B cell (primary cell): ENCODE data around the gene USP17L28. TPM values are rescaled to one million over a fixed set of nuclear protein-coding genes. Genes with fewer than 3 reads are reported as not detected.
"Not testable (repeated sequence)": the region's sequence is repeated elsewhere in the genome, so short reads cannot be mapped to it uniquely, and the experiment has no call there.

Source experiments
- ATAC-seq: fragments of 200-7000 bp; cut with Tn5 transposase; one replicate; pipeline ENCODE4 v1.10.0; 2021; ENCODE audit warnings: low read depth, mild to moderate bottlenecking, moderate number of reproducible peaks, moderate library complexity
- CTCF ChIA-PET: fragments of 350-600 bp; sonication (Branson Sonifier 250); formaldehyde crosslinking; loops from one replicate; lab custom pipeline; 2021; ENCODE audit warnings: antibody characterized with exemption, inconsistent platforms; lab: Charles Lee
- POLR2A ChIA-PET: fragments of 350-600 bp; sonication (Branson Sonifier 250); formaldehyde crosslinking; loops from one replicate; lab custom pipeline; 2021; ENCODE audit warnings: antibody characterized with exemption; lab: Charles Lee
- DNase-seq: peaks from one replicate; pipeline ENCODE4 v3.0.0; 2013
- H2AFZ ChIP-seq: 2 replicates; pipeline ENCODE4 v1.6.1; 2012; ENCODE audit warnings: mild to moderate bottlenecking, low read depth, low read length; ENCODE audit not compliant: insufficient read depth, poor library complexity, severe bottlenecking
- H3K27ac ChIP-seq, 2 donors: 1 replicate in 1 of 2; 2 replicates in 1 of 2; pipeline ENCODE4 v1.5.1; 2012 to 2013; ENCODE audit warnings: low read length in 2 of 2, mild to moderate bottlenecking in 2 of 2, moderate library complexity in 1 of 2
- H3K27me3 ChIP-seq, 4 experiments: fragments of 200-600 bp in 1 of 4; sonication (generic) in 1 of 4; replicated peaks in 1 of 4; 1 replicate in 2 of 4; 2 replicates in 2 of 4; pipeline versions ENCODE4 v1.6.1 to v1.7.0; 2013 to 2016; ENCODE audit warnings: low read length in 3 of 4, mild to moderate bottlenecking in 2 of 4, mixed read lengths in 1 of 4, moderate library complexity in 1 of 4; ENCODE audit not compliant: insufficient read depth in 4 of 4, control insufficient read depth in 3 of 4; ENCODE audit errors: control extremely low read depth in 1 of 4
- H3K36me3 ChIP-seq, 2 experiments: replicated peaks in 1 of 2; 1 replicate in 1 of 2; 2 replicates in 1 of 2; pipeline versions ENCODE4 v1.6.1 to v1.7.1; 2013; ENCODE audit warnings: low read length in 1 of 2; ENCODE audit not compliant: insufficient read depth in 2 of 2, control insufficient read depth in 1 of 2; ENCODE audit errors: control extremely low read depth in 1 of 2, extremely low read depth in 1 of 2
- H3K4me1 ChIP-seq, 2 donors: fragments of 200-600 bp in 1 of 2; sonication (generic) in 1 of 2; 1 replicate in 1 of 2; 2 replicates in 1 of 2; pipeline versions ENCODE4 v1.5.1 to v1.6.1; 2013 to 2017; ENCODE audit warnings: low read length in 2 of 2; ENCODE audit not compliant: control insufficient read depth in 2 of 2, insufficient read depth in 2 of 2
- H3K4me2 ChIP-seq: replicated peaks from 2 replicates; pipeline ENCODE3; 2012; ENCODE audit warnings: mild to moderate bottlenecking, low read depth, low read length; ENCODE audit not compliant: poor library complexity, severe bottlenecking
- H3K4me3 ChIP-seq, 5 experiments: fragments of 200-600 bp in 1 of 5; sonication (generic) in 1 of 5; 1 replicate in 3 of 5; 2 replicates in 2 of 5; pipeline versions ENCODE4 v1.5.1 to v1.7.0; 2011 to 2016; ENCODE audit warnings: low read length in 4 of 5, mild to moderate bottlenecking in 4 of 5, low read depth in 2 of 5, control low read depth in 1 of 5, moderate library complexity in 1 of 5; ENCODE audit not compliant: insufficient read depth in 1 of 5; ENCODE audit errors: control extremely low read depth in 1 of 5, extremely low read depth in 1 of 5
- H3K79me2 ChIP-seq: fragments of 200-600 bp; sonication (generic); one replicate; pipeline ENCODE4 v1.6.0; 2016; ENCODE audit warnings: low read length; ENCODE audit not compliant: control insufficient read depth, insufficient read depth
- H3K9ac ChIP-seq: fragments of 200-600 bp; sonication (generic); 2 replicates; pipeline ENCODE4 v1.6.1; 2017; ENCODE audit warnings: mild to moderate bottlenecking, low read length, moderate library complexity
- H3K9me3 ChIP-seq, 3 donors: one replicate each; pipeline versions ENCODE4 v1.6.1 to v1.7.1; 2013; ENCODE audit warnings: low read length in 2 of 3; ENCODE audit not compliant: control insufficient read depth in 2 of 3, insufficient read depth in 1 of 3; ENCODE audit errors: control extremely low read depth in 1 of 3
- H4K20me1 ChIP-seq: 2 replicates; pipeline ENCODE4 v1.6.0; 2012; ENCODE audit warnings: mild to moderate bottlenecking, low read length; ENCODE audit not compliant: insufficient read depth, control insufficient read depth, poor library complexity, severe bottlenecking
- H3K27ac Mint-ChIP-seq: one replicate; pipeline ENCODE4 v1.8.0; 2021; ENCODE audit warnings: mixed read lengths
- H3K27me3 Mint-ChIP-seq: one replicate; pipeline ENCODE4 v1.8.0; 2021; ENCODE audit warnings: mixed read lengths
- H3K4me1 Mint-ChIP-seq: one replicate; pipeline ENCODE4 v1.8.0; 2021; ENCODE audit warnings: mixed read lengths
- H3K4me3 Mint-ChIP-seq: one replicate; pipeline ENCODE4 v1.8.0; 2021; ENCODE audit warnings: mixed read lengths
- H3K9me3 Mint-ChIP-seq: one replicate; pipeline ENCODE4 v1.8.0; 2022; ENCODE audit warnings: mixed read lengths; ENCODE audit not compliant: insufficient read depth
- WGBS: methylation state at CpG from one replicate; pipeline ENCODE4 v1.1.5; 2013; ENCODE audit warnings: missing lambda C conversion rate; ENCODE audit not compliant: insufficient coverage; 5-methylcytosine and 5-hydroxymethylcytosine counted together
- intact Hi-C: fragments of 100-400 bp; cut with micrococcal nuclease; formaldehyde crosslinking; loops from one replicate; pipeline ENCODE4 v1.10.0; 2022
- polyA minus RNA-seq: library from RNA; depleted of rRNA, polyadenylated mRNA; stranded (reverse); fragments of >200 nt; gene quantifications from 2 replicates; pipeline ENCODE4 v1.2.3, GENCODE V29; 2012
- polyA plus RNA-seq: library from polyadenylated mRNA; depleted of rRNA; stranded (reverse); fragments of >200 nt; gene quantifications from 2 replicates; pipeline ENCODE4 v1.2.3, GENCODE V29; 2012
- total RNA-seq, 2 donors: library from RNA; stranded (reverse); fragments of 120-200 nt in 1 of 2; gene quantifications; 1 replicate in 1 of 2; 2 replicates in 1 of 2; pipeline versions ENCODE4 v1.2.3 to v1.2.4, GENCODE V29; 2013 to 2022

Gene USP17L28
- total RNA-seq = not detected in 2 replicates
- not detected for total RNA-seq (2013)
- not detected in 2 replicates for polyA plus RNA-seq
- not detected in 2 replicates for polyA minus RNA-seq

GRCh38 chr4:9348593-9348992, at the start of gene USP17L28:
USP17L28 (plus strand) TSS chr4:9348893; CDS start chr4:9348893, 0 bp downstream.
- H3K4me3 ChIP-seq, H3K27me3 ChIP-seq, H3K4me1 ChIP-seq, H3K27ac ChIP-seq, POLR2A ChIA-PET, H3K9ac ChIP-seq, H3K9me3 ChIP-seq, H3K9me3 Mint-ChIP-seq, H4K20me1 ChIP-seq, H3K36me3 ChIP-seq, intact Hi-C loops, CTCF ChIA-PET, DNase-seq, H2AFZ ChIP-seq, H3K27me3 Mint-ChIP-seq, ATAC-seq, H3K4me3 Mint-ChIP-seq, H3K79me2 ChIP-seq, H3K4me2 ChIP-seq, H3K27ac Mint-ChIP-seq, H3K4me1 Mint-ChIP-seq: not testable (repeated sequence)
- WGBS = no CpG with 5 or more reads among the region's 15 CpGs

DNA sequence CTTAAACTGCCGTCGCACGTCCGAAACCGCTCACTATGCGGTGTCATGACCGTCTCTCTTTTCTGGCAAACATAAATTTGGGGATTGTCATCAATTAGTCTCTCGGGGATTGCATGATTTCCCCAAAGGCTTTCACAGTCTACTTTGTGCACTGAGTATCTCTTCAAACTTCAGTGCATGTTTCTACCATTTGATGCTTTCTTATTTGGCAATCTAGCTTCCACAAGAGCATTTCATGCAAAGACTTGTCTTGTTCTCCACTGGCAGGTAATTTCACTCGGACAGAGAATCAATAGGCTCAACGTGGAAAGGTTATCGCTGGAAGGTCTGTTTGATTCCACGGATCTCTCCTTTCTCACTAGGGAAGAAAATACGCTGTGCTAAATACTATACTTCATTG, 24.5 kb upstream of the USP17L28 start:
- CTCF ChIA-PET, intact Hi-C loops, H4K20me1 ChIP-seq, H3K27me3 ChIP-seq, H3K27ac ChIP-seq, H3K4me1 Mint-ChIP-seq, ATAC-seq, H3K79me2 ChIP-seq, H3K9ac ChIP-seq, H3K4me1 ChIP-seq, H3K9me3 ChIP-seq, H3K4me2 ChIP-seq, H2AFZ ChIP-seq, H3K27ac Mint-ChIP-seq, H3K9me3 Mint-ChIP-seq, H3K27me3 Mint-ChIP-seq, H3K4me3 ChIP-seq, H3K36me3 ChIP-seq, POLR2A ChIA-PET, H3K4me3 Mint-ChIP-seq, DNase-seq: not testable (repeated sequence)
- WGBS = no CpG with 5 or more reads among the region's 13 CpGs

DNA sequence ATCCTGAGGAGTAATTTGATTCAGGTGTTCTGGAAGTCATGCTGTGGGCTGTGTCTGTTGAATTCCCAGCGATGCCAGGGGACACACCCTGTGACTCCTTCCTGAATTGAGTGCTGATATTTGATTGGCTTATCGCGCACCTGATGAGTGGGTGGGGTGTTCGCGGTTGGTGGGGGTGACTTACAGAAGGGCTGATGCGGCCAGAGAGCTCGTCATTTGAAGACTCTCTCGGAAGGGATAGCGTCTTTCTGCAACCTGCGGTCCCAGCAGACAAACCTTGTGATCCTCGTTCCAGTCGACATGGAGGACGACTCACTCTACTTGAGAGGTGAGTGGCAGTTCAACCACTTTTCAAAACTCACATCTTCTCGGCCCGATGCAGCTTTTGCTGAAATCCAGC, 23.8 kb upstream of the USP17L28 start, which contains the start of gene USP17L24:
Gene USP17L24 (plus strand): TSS at position 301 of the 400 bp plus-strand sequence. CDS start 0 bp downstream, at position 301.
- H3K9ac ChIP-seq, intact Hi-C loops, H3K36me3 ChIP-seq, H3K4me1 ChIP-seq, H3K27ac Mint-ChIP-seq, DNase-seq, H3K27me3 Mint-ChIP-seq, H3K79me2 ChIP-seq, H3K27ac ChIP-seq, H3K9me3 ChIP-seq, H4K20me1 ChIP-seq, H3K4me2 ChIP-seq, H2AFZ ChIP-seq, H3K4me3 Mint-ChIP-seq, H3K27me3 ChIP-seq, POLR2A ChIA-PET, ATAC-seq, H3K4me1 Mint-ChIP-seq, H3K9me3 Mint-ChIP-seq, H3K4me3 ChIP-seq, CTCF ChIA-PET: not testable (repeated sequence)
- WGBS = no CpG with 5 or more reads among the region's 15 CpGs

DNA sequence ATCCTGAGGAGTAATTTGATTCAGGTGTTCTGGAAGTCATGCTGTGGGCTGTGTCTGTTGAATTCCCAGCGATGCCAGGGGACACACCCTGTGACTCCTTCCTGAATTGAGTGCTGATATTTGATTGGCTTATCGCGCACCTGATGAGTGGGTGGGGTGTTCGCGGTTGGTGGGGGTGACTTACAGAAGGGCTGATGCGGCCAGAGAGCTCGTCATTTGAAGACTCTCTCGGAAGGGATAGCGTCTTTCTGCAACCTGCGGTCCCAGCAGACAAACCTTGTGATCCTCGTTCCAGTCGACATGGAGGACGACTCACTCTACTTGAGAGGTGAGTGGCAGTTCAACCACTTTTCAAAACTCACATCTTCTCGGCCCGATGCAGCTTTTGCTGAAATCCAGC, 19.1 kb upstream of the USP17L28 start, which contains the start of gene USP17L25:
Gene USP17L25 (plus strand): TSS at position 301 of the 400 bp plus-strand sequence. CDS start 0 bp downstream, at position 301.
- H3K9me3 ChIP-seq, H2AFZ ChIP-seq, H3K4me3 ChIP-seq, H3K4me1 Mint-ChIP-seq, H3K9ac ChIP-seq, H3K9me3 Mint-ChIP-seq, H3K79me2 ChIP-seq, DNase-seq, H3K36me3 ChIP-seq, H3K27ac ChIP-seq, H3K4me2 ChIP-seq, CTCF ChIA-PET, H3K27me3 Mint-ChIP-seq, POLR2A ChIA-PET, ATAC-seq, intact Hi-C loops, H3K4me3 Mint-ChIP-seq, H3K4me1 ChIP-seq, H3K27me3 ChIP-seq, H4K20me1 ChIP-seq, H3K27ac Mint-ChIP-seq: not testable (repeated sequence)
- WGBS = no CpG with 5 or more reads among the region's 15 CpGs
